Neuronal stem cell (in vitro differentiated cells): ENCODE results near the gene RHOT1.

ENCODE experiments used
- DNase-seq: peaks from one replicate; pipeline ENCODE4 v3.0.0-alpha.2; 2013; ENCODE audit warnings: low spot score
- H2AFZ ChIP-seq: one replicate; pipeline ENCODE4 v1.6.1; 2013; ENCODE audit warnings: mild to moderate bottlenecking, low read length, inconsistent platforms
- H2AK5ac ChIP-seq: 2 replicates; pipeline ENCODE4 v1.6.1; 2013; ENCODE audit warnings: low read depth, mild to moderate bottlenecking, inconsistent platforms, low read length, moderate library complexity, mixed read lengths
- H2BK120ac ChIP-seq: 2 replicates; pipeline ENCODE4 v1.6.1; 2013; ENCODE audit warnings: low read depth, mild to moderate bottlenecking, inconsistent platforms, low read length, moderate library complexity, mixed read lengths
- H2BK12ac ChIP-seq: one replicate; pipeline ENCODE4 v1.6.1; 2013; ENCODE audit warnings: low read length, inconsistent platforms
- H2BK15ac ChIP-seq: 2 replicates; pipeline ENCODE4 v1.6.1; 2013; ENCODE audit warnings: mild to moderate bottlenecking, low read length, inconsistent platforms, mixed read lengths
- H2BK5ac ChIP-seq: one replicate; pipeline ENCODE4 v1.6.1; 2013; ENCODE audit warnings: inconsistent platforms, mild to moderate bottlenecking, low read length, moderate library complexity
- H3K14ac ChIP-seq: one replicate; pipeline ENCODE4 v1.6.1; 2013; ENCODE audit warnings: low read length, inconsistent platforms
- H3K18ac ChIP-seq: 2 replicates; pipeline ENCODE4 v1.6.1; 2013; ENCODE audit warnings: low read length, inconsistent platforms
- H3K23ac ChIP-seq: 2 replicates; pipeline ENCODE4 v1.6.1; 2013; ENCODE audit warnings: low read depth, mild to moderate bottlenecking, mixed read lengths, low read length, inconsistent platforms; ENCODE audit not compliant: poor library complexity
- H3K27ac ChIP-seq: replicated peaks from 3 replicates; pipeline ENCODE4 v1.5.1; 2013; ENCODE audit warnings: low read length, inconsistent platforms
- H3K27me3 ChIP-seq, 3 experiments: 2 replicates each; pipeline ENCODE4 v1.6.1; 2013; ENCODE audit warnings: low read length in 3 of 3, mild to moderate bottlenecking in 2 of 3, inconsistent platforms in 1 of 3, low read depth in 1 of 3, mixed read lengths in 1 of 3, moderate library complexity in 1 of 3; ENCODE audit not compliant: control insufficient read depth in 3 of 3, insufficient read depth in 3 of 3
- H3K36me3 ChIP-seq, 2 donors: replicated peaks in 1 of 2; 2 replicates each; pipeline ENCODE4 v1.6.1; 2013; ENCODE audit warnings: low read length in 2 of 2; ENCODE audit not compliant: control insufficient read depth in 2 of 2, insufficient read depth in 2 of 2
- H3K4ac ChIP-seq: 2 replicates; pipeline ENCODE4 v1.6.1; 2013; ENCODE audit warnings: inconsistent platforms, mild to moderate bottlenecking, low read length, moderate library complexity
- H3K4me1 ChIP-seq, 2 donors: 1 replicate in 1 of 2; 2 replicates in 1 of 2; pipeline ENCODE4 v1.6.1; 2013; ENCODE audit warnings: low read length in 2 of 2, low read depth in 1 of 2; ENCODE audit not compliant: control insufficient read depth in 2 of 2, insufficient read depth in 1 of 2
- H3K4me2 ChIP-seq: one replicate; pipeline ENCODE4 v1.6.1; 2013; ENCODE audit warnings: mild to moderate bottlenecking, low read length, inconsistent platforms; ENCODE audit not compliant: insufficient read depth, poor library complexity, severe bottlenecking
- H3K4me3 ChIP-seq, 2 donors: 2 replicates each; pipeline ENCODE4 v1.5.1; 2013; ENCODE audit warnings: low read length in 2 of 2, mild to moderate bottlenecking in 2 of 2, inconsistent platforms in 1 of 2, moderate library complexity in 1 of 2
- H3K79me1 ChIP-seq: one replicate; pipeline ENCODE4 v1.6.1; 2013; ENCODE audit warnings: low read depth, mild to moderate bottlenecking, inconsistent platforms, low read length, moderate library complexity
- H3K9ac ChIP-seq: one replicate; pipeline ENCODE4 v1.6.1; 2013; ENCODE audit warnings: mild to moderate bottlenecking, low read depth, low read length, inconsistent platforms; ENCODE audit not compliant: poor library complexity
- H3K9me3 ChIP-seq, 2 donors: replicated peaks in 1 of 2; 2 replicates each; pipeline versions ENCODE3 to v1.6.1; 2013; ENCODE audit warnings: low read length in 2 of 2, mild to moderate bottlenecking in 2 of 2, inconsistent platforms in 1 of 2, low read depth in 1 of 2, mixed read lengths in 1 of 2, moderate library complexity in 1 of 2; ENCODE audit not compliant: control insufficient read depth in 2 of 2, insufficient read depth in 1 of 2
- H4K8ac ChIP-seq: one replicate; pipeline ENCODE4 v1.6.1; 2013; ENCODE audit warnings: low read depth, mild to moderate bottlenecking, inconsistent platforms, low read length, moderate library complexity
- H4K91ac ChIP-seq: one replicate; pipeline ENCODE4 v1.6.1; 2013; ENCODE audit warnings: low read length, low read depth, mild to moderate bottlenecking, inconsistent platforms; ENCODE audit not compliant: poor library complexity
- WGBS, 2 donors: extraction: QIAGEN DNeasy Blood & Tissue Kit; methylation state at CpG; one replicate each; pipeline ENCODE4 v1.1.7; 2013; ENCODE audit warnings: missing lambda C conversion rate in 2 of 2, mixed read lengths in 1 of 2; ENCODE audit not compliant: insufficient read length in 2 of 2, insufficient replicate concordance in 1 of 2; ENCODE audit errors: extremely low coverage in 2 of 2; 5-methylcytosine and 5-hydroxymethylcytosine counted together

RHOT1 gene

GRCh38 chr17:32160526-32160925 lies 18.2 kb downstream of the RHOT1 start:
- H3K4ac ChIP-seq, result no peak overlapping the region
- no peak overlapping the region for H2AK5ac ChIP-seq
- no peak overlapping the region for H3K4me3 ChIP-seq
- no peak overlapping the region for H2BK5ac ChIP-seq
- no peaks in the 10 kb centered on the region for H3K4me1 ChIP-seq
- no peak overlapping the region for H3K4me2 ChIP-seq
- no peak overlapping the region for H3K27ac ChIP-seq
- H2BK120ac ChIP-seq, result no peak overlapping the region
- no peak overlapping the region for H2AFZ ChIP-seq
- H3K14ac ChIP-seq, result peak overlapping the region; percentile 71
- no peak overlapping the region for H4K8ac ChIP-seq
- H3K23ac ChIP-seq, result peak overlapping the region; percentile 96
- DNase-seq, result no peak
- no CpG with 5 or more reads among the region's 9 CpGs for WGBS, 2 donors
- peaks cover 3 to 16% of the 10 kb centered on the region in 2 donors for H3K9me3 ChIP-seq
- H3K27me3 ChIP-seq, result no peaks in the 10 kb centered on the region
- peak overlapping the region; percentile 41 for H2BK12ac ChIP-seq
- H4K91ac ChIP-seq, result no peak overlapping the region
- H3K18ac ChIP-seq, result no peak overlapping the region
- peak overlapping the region; percentile 44 for H3K9ac ChIP-seq
- H2BK15ac ChIP-seq, result peak overlapping the region; percentile 37
- peaks cover 15% of the 10 kb centered on the region for H3K79me1 ChIP-seq
- H3K36me3 ChIP-seq, result peaks cover 18 to 51% of the 10 kb centered on the region in 2 donors

- H3K4me3 ChIP-seq, result no peak overlapping the region
- no CpG with 5 or more reads among the region's 8 CpGs for WGBS, 2 donors
These were observed 18.7 kb downstream of the RHOT1 start for GRCh38 chr17:32161029-32161428.

GRCh38 chr17:32161506-32162365 lies 19.4 kb downstream of the RHOT1 start:
- no peak overlapping the region for H3K18ac ChIP-seq
- H3K9ac ChIP-seq, result no peak overlapping the region
- H3K14ac ChIP-seq, result no peak overlapping the region
- H3K36me3 ChIP-seq, result peaks cover 18 to 43% of the 10 kb centered on the region in 2 donors
- H2AFZ ChIP-seq, result no peak overlapping the region
- peaks cover 15% of the 10 kb centered on the region for H3K79me1 ChIP-seq
- WGBS, 2 donors, result no CpG with 5 or more reads among the region's 6 CpGs
- peaks cover 3 to 23% of the 10 kb centered on the region in 2 donors for H3K9me3 ChIP-seq
- H3K23ac ChIP-seq, result no peak overlapping the region
- no peaks in the 10 kb centered on the region for H3K4me1 ChIP-seq
- no peak overlapping the region for H4K91ac ChIP-seq
- no peak overlapping the region for H3K4ac ChIP-seq
- H4K8ac ChIP-seq, result no peak overlapping the region
- no peaks in the 10 kb centered on the region for H3K27me3 ChIP-seq
- H2BK5ac ChIP-seq, result no peak overlapping the region
- no peak overlapping the region for H2BK120ac ChIP-seq
- no peak overlapping the region for H3K4me3 ChIP-seq
- no peak overlapping the region for H3K4me2 ChIP-seq
- no peak overlapping the region for H3K27ac ChIP-seq
- no peak for DNase-seq
- H2BK12ac ChIP-seq, result no peak overlapping the region
- no peak overlapping the region for H2AK5ac ChIP-seq
- H2BK15ac ChIP-seq, result no peak overlapping the region

More at GRCh38 chr17:32161029-32161428, 18.7 kb downstream of the RHOT1 start:
- Histone ChIP-seq H4K91ac (no peak overlapping the region), H3K4me1 (no peaks in the 10 kb centered on the region), H3K14ac (no peak overlapping the region), H3K9me3 (peaks cover 3 to 16% of the 10 kb centered on the region in 2 donors), H2BK120ac (no peak overlapping the region), H3K18ac (no peak overlapping the region), H3K23ac (no peak overlapping the region), H3K4me2 (no peak overlapping the region), H3K4ac (no peak overlapping the region), H3K36me3 (peaks cover 18 to 46% of the 10 kb centered on the region in 2 donors), H2BK12ac (no peak overlapping the region), H2BK5ac (no peak overlapping the region), H3K27me3 (no peaks in the 10 kb centered on the region), H3K9ac (no peak overlapping the region), H2AK5ac (no peak overlapping the region), H2BK15ac (no peak overlapping the region), H4K8ac (no peak overlapping the region), H3K79me1 (peaks cover 15% of the 10 kb centered on the region), H2AFZ (no peak overlapping the region), H3K27ac (no peak overlapping the region)
- no peak for DNase-seq

- Histone ChIP-seq H2BK12ac (no peak overlapping the region), H3K9me3 (peaks cover 0 to 26% of the 10 kb centered on the region in 2 donors), H2AK5ac (no peak overlapping the region), H3K36me3 (peaks cover 4 to 66% of the 10 kb centered on the region in 2 donors), H3K9ac (no peak overlapping the region), H3K79me1 (peaks cover 1% of the 10 kb centered on the region), H2BK120ac (no peak overlapping the region), H3K14ac (no peak overlapping the region), H3K27ac (no peak overlapping the region), H3K18ac (no peak overlapping the region), H2AFZ (no peak overlapping the region), H2BK15ac (no peak overlapping the region), H3K27me3 (no peaks in the 10 kb centered on the region), H3K4ac (no peak overlapping the region), H3K4me3 (no peak overlapping the region), H4K8ac (no peak overlapping the region), H3K23ac (no peak overlapping the region), H2BK5ac (no peak overlapping the region), H3K4me1 (no peaks in the 10 kb centered on the region), H4K91ac (no peak overlapping the region), H3K4me2 (no peak overlapping the region)
- no CpG with 5 or more reads among the region's 3 CpGs for WGBS, 2 donors
- no peak for DNase-seq
These were observed 32.6 kb downstream of the RHOT1 start for GRCh38 chr17:32174889-32175288.
